GM18907 (cell line): ENCODE results near the gene TBX21.

Experiments
- ATAC-seq: cut with Tn5 transposase; IDR thresholded peaks from one replicate; pipeline ENCODE4 v1.9.1; 2021; ENCODE audit warnings: mild to moderate bottlenecking, moderate library complexity; ENCODE audit not compliant: unreplicated experiment

TBX21 gene, protein sequence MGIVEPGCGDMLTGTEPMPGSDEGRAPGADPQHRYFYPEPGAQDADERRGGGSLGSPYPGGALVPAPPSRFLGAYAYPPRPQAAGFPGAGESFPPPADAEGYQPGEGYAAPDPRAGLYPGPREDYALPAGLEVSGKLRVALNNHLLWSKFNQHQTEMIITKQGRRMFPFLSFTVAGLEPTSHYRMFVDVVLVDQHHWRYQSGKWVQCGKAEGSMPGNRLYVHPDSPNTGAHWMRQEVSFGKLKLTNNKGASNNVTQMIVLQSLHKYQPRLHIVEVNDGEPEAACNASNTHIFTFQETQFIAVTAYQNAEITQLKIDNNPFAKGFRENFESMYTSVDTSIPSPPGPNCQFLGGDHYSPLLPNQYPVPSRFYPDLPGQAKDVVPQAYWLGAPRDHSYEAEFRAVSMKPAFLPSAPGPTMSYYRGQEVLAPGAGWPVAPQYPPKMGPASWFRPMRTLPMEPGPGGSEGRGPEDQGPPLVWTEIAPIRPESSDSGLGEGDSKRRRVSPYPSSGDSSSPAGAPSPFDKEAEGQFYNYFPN

DNA sequence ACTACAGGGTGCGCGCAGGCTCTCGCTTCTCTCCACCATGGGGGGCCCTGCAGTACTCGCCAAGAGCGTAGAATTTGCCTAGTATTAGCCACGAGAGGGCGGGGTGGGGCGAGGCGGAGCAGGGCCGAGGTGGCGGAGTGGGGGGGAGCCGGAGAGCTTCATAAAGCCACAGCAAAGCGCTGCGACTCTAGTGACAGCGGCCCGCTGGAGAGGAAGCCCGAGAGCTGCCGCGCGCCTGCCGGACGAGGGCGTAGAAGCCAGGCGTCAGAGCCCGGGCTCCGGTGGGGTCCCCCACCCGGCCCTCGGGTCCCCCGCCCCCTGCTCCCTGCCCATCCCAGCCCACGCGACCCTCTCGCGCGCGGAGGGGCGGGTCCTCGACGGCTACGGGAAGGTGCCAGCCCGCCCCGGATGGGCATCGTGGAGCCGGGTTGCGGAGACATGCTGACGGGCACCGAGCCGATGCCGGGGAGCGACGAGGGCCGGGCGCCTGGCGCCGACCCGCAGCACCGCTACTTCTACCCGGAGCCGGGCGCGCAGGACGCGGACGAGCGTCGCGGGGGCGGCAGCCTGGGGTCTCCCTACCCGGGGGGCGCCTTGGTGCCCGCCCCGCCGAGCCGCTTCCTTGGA is at the start of gene TBX21:
TSS of gene TBX21 (plus strand) at position 190 of the 627 bp plus-strand sequence. CDS start at position 409, 219 bp downstream.
- ATAC-seq, result peak; percentile 56

DNA sequence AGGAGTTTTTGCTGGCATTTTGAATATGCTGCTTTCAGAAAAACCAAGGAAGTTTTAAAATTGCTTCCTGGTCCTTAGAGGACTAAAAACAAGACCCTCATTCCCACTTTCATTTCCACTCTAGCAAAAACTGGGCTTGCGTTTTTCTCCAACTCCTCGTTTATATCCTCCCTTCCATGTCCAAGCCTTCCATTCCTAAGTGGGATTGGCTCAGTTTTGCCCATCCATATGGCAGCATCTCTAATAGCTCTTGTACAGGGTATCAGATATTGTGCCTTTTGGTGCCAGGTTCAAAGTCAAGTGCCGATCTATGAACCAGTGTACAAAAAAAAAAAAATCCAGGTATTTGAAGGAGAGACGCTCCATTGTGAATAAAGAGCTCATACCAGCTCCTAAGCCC is 49.0 kb upstream of the TBX21 start:
- ATAC-seq, result no peak

DNA sequence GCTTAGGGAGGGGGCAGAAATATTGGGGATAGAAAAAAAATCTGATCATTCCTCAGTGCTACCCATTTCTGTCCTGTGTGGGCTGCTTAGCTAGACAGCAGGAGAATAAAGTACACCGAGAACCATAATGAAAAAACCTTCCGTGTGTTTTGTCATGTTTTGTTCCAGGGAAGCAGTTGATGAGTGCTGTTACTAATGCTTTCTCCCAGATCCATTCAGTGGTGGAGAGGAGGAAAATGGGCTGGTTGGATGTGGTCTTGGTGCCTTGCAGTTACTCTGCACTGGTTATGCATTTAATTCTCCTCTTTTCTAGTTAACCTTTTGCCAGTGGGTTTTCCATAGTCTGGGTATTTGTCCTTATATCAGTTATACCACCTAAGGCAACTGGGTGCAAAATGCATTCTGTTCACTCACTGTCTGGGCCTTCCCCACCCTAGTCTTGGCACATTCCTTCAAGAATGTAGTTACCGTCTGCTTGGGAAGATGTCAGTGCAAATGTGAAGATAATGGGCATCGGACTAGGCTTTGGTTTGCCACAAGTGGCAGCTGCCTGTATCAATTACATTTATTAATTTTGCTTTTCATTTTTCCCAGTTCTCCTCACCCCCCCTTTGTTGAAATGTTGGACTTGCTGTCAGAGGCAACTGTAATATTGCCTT is 48.4 kb upstream of the TBX21 start:
- ATAC-seq, result no peak

DNA sequence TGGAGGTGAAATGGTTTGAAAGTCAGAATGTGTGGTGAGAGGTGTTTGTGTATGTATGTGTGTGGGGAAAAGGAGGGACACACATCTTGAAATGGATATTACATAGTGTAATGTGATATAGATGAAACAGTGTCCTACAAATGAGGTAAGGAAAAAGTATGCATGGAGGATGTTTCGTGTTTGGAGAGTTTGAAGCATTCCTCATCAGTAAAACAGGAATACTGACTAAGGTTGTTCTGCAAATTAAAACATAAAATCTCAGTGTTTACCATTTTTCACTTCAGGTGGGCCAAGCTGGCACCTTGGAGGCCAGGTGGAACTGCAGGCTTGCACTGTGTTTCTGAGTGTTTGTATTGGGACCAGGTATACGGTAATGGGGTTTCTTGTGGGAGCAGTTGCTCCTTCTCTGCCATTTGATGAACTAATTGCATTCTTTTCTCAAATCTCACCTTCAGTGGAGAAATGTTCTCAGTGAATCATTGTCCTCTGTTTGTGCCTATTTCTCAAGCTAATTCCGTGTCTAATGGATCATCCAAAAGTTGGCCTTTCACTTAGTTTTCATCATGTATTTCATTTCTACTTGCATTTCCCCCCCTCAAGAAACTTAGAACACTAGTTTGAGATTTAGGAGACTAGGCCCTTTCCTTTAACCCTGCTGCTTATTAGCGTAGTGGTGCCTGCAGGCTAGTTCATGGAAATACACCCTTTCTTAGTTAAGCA is 47.3 kb upstream of the TBX21 start:
- no peak for ATAC-seq

DNA sequence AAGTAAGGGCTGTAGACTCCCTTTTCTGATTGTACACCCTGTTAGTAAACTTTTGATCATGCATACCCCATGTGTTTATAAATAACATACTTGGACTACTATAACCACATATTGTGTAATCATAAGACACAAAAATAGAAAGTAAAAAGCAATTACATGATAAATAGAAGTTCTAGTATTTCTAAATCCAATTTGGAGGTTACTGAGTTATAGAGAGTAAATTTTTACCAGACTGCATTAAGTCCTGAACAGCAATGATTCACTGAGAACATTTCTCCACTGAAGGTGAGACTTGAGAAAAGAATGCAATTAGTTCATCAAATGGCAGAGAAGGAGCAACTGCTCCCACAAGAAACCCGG is 46.8 kb upstream of the TBX21 start:
- ATAC-seq, result no peak

DNA sequence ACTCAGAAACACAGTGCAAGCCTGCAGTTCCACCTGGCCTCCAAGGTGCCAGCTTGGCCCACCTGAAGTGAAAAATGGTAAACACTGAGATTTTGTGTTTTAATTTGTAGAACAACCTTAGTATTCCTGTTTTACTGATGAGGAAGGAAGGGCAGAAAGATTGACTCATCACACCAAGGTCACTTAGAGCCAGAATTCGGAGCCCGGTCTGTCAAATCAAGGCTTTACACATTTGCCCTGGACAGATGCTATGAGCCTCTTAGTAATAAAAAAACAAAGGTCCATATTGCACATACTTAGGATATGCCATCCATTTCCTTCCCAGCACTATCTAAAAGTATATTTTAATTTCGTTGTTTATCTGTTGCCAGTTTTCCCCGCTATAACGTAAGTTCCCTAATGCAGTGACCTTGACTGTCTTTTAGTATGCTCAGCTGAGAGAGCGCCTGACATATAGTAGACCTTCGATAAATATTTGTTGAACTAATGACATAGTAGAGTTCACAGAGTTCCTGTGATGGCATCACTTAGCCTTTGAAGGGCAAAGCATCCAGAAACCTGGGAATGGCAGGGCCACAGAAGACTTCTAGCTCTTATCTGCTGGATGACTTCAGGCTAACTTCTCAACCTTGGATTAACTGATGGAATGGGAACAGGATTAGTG is 46.2 kb upstream of the TBX21 start:
- no peak for ATAC-seq

DNA sequence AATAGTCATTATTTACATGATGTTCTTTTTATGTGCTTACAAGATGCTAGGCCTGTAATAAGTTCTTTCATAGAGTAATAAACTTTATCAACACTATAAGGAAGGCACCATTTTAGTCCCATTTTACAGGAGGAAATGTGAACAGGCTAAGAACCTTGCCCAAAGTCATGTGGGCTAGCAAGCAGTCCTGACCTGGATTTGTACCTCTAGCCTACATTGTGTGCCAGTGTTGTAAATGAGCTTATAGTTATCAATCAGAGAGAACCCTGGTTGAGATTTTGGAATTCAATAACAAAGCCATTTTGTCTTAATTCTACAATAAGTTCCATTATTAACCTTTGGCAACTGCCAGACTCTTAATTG is 45.7 kb upstream of the TBX21 start:
- no peak for ATAC-seq

DNA sequence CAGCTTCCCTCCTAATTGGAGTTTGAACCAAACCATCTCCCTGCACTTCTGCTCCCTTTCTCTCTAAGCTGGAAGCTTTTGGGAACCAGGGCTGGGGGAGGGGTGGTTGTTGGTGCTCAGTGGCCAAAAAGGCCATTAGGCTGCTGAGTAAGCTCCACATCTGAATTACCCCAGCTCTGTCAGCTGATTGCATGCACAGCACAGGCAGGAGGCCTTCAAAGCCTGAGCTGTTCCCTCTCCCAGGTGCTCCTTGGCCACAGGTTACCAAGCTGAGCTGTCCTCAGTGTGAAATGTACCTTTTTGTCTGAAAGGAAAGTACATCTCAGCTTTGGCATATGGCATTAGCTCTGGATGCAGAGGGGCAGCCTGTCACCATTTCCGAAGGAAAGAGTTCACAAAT is 45.3 kb upstream of the TBX21 start:
- no peak for ATAC-seq

DNA sequence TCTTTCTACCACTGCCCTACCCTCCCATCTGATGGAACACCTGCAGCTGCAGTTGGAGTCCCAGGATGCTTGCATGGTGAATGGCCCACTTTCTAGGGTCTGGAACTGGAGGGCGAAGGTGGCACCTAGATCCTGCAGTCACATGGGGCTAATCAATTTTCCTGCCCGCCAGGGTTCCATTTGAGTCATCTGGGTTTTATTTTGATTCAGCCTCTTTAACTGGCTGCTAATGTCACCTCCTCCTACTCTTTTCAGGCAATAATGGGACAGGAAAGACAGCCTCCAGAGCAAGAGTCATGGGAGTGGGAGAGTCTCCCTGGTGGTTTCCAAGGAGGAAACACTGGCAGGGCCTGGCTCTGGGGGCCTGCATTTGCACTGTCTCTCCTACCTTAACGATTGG is 42.9 kb upstream of the TBX21 start:
- no peak for ATAC-seq

DNA sequence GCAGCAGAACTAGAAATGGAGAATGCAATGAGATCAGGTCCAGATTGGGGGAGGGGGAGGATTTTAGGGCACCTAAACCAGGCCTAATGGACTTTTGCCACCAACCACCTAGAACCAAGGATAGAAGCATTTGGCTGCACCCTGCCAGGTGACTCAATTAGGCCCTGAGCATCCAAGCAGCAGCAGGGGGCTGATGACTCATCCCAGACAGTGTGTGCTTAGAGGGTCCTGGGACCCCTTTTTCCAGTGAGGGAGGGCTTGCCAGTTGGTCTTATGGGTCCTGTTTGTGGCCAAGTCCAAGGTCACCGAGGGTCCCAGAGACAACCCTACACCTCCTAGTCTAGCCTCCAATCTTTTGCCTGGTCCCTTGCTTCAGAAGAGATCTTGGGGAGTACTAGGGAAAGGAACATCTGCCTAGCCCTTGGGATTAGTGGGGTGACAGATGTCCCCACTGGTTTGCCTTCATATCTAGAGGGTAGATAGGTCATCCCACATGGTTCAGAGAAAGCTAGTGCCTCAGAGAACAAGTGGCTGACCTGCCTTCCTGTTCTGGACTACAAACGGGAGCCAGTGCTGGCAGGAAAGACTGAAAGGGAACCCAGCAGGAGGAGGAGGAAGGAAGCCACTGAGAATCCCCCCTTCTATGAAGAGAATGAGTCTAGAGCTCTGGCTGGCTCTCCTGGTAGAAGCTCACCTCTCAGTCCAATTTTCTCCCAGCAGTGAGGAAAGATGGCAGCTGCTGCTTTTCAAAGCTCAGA is 40.7 kb upstream of the TBX21 start:
- no peak for ATAC-seq

DNA sequence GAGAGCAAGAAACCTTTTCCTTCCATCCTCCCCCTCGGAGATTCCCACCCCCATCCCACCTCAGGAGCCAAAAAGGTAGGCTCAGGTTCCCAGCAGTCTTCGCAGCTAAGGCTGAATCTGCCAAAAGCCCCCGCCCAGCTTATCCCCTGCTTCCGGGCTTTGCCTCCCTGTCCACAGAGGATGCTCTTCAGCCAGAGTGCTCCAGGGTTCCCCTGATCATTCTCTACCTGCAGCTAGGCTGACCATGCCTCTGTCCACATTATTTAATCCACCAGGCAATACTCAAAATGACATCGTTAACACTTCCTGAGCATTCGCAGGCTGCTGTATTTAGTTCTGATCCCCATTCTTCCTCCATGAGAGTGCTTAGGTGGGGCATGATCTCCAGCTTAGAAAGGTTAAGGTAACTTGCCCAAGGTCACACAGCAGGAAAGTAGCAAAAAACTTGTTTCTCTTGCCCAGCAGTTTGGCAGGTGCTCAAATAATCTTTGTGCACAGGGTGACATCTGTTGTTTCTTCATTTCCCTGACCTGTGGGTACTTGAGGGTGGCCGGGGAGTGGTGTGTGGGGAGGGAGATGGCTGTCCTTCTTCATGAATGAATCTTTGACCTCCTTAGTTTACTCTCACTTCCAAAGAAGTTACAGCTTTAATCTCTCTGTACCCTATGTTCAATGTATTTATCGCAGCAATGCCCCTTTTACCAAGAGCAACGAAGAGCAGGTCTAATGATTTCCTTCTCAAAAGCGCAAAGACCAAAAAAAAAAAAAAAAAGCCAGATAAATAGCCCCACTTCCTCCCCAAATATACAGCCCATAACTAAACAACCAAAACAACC is 39.9 kb upstream of the TBX21 start:
- no peak for ATAC-seq

DNA sequence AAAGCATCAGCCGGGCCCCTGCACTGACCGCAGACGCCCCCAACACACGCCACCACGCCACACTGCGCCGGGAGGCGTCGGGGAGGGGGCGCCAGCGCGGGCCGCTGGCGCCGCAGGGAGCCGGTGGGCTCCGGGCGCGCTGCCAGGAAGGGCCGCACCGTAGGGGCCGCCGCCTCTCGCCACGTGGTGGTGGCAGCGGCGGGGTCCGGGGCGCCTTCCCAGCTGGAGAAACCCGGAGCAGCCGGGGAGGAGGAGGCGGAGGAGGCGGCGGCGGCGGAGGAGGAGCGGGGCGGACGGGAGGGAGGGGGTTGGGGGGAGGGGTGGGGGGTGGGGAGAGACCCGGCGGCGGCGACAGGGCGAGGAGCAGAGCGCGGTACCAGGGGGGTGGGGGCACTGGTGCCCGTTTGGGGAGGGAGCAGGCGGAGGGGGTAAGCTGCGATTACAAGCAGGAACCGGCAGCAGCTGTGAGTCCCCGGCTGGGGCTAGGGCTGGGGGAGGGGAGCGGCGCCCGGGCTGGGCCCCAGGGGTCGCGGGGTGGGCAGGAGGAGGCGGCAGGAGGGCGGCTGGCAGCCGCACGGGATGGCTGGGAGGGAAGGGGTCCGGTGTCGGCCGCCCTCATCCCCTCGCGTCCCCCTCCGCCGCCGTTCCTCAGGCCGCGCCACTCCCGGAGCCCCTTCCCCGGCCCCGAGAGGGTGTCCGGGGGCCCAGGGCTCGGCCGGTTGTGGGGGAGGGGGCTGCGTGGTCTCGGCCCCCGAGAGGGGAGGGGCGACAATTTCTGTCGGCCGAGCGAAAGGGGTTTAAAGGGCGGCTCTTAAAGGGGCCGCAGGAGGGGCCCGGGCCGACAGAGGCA is 39.1 kb upstream of the TBX21 start, which contains the start of gene TBKBP1:
TSS of gene TBKBP1 (plus strand) at position 431 of the 850 bp plus-strand sequence. CDS start 1,952 bp downstream, outside the sequence.
- no peak for ATAC-seq

DNA sequence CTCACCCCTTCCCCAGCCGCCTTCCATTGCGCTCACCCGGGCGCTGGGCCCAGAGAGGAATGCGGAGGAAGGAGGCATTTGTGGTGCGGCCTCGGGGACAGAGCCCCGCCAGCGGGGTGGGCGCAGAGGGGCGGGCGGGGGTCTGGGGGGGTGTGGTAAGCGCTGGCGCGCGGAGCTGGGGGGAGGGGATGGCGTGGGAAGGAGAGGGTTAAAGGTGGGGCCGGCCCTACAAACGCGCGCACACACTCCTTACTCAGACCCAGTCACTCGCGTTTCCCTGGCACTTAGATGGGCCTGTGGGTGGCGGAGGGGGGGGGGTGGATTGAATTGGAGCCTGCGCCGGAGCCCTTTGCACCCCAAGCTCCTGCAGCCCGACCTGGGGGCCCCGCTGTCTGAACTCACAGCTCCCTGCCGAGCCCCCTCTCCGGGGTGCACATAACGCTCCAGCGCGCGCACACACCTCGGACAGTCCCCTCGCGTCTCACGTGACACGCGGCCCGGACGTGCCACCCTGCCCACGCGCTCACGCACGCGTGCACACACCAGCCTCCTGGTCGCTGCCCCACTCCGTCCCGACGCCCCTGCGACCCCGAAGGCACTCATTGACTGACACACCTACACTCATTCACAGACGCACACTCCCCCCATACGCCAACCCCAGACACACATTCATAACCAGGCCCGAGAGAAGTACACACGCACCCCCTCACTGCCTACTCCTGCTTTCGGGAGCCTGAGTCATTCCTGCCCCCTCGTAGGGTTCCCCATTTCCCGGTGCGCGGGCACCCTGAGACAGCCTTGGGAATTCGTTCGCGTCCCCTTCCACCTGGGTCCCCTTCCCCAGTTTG is 38.2 kb upstream of the TBX21 start:
- no peak for ATAC-seq

DNA sequence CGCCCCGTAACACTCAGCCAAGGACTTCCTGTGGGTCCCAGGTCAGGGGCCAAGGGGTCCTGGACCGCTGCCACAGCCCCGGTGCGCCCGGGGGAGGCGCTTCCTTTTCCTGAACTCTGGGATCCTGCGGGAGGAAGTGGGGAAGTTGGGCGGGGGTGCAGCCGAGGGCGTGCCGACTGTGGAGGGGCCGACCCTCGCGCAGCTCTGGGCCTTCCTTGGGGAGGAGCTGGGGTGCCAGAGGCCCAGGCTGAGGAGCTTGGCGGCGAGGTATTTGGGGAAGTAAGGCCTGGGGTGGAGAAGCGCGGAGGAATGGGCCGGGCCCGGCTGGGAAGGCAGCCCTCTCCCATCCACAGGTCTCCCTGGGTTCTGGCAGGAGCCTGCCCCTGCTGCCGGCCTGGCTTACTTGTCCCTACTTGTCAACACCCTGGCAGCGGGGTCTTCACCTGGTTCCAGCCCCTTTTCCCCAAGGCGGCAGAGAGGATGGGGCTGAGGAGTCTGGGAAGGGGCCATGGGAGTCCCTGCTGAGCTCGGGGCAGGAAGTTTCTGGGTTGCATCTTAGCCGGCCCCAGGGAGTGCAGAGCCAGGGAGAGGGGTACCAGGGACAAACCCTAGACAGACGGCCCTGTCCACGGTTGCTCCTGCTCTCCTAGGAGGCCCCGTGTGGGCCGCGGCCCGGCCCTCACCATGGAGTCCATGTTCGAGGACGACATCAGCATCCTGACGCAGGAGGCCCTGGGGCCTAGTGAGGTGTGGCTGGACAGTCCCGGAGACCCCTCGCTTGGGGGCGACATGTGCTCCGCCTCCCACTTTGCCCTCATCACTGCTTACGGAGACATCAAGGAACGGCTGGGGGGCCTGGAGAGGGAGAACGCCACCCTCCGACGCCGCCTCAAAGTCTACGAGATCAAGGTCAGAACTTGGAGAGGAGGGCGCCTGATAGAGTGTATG is 37.3 kb upstream of the TBX21 start:
- no peak for ATAC-seq

DNA sequence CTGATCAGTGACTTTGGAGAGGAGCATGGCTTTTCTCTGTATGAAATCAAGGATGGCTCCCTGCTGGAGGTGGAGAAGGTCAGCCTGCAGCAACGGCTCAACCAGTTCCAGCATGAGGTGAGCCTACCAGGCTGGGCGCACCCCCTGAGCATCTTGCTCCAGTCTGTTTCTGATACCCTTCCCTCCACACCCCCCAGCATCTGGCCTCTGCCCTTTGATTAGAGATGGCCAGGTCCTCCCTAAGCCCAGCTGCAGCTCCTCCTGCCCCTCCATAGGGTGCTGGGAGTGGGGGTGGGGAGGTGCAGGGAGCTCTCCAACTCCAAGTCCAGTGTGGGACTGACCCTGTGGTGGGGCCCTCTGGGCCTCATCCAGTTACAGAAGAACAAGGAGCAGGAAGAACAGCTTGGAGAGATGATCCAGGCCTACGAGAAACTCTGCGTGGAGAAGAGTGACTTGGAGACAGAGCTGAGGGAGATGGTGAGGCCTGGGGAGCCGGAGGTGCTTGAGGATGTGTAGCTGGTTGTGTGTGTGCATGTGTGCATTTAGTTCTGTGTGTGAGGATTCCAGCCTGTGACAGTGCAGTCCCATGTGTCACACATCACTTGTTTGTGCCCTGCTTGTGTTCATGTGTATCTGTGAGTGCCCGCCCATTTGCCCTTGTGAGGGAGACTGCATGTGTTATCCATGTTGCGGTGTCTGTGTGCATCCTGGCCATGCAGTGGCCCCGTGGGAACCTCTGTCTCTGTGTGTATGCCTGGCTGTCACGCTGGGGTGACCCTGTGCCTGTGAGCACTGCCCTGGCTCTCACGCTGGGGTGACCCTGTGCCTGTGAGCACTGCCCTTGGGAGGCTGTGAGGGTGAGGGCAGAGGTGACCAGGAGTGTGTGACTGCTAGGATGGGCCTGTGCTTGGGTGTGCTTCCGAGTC is 36.1 kb upstream of the TBX21 start:
- ATAC-seq, result no peak
